Right lung (tissue), 5 donors: Measurements from ENCODE around the gene MRPL52. TPM values are rescaled to one million over a fixed set of nuclear protein-coding genes. Genes with fewer than 3 reads are reported as not detected.

Source experiments
- DNase-seq, 2 donors: peaks; one replicate each; pipeline ENCODE4 v3.0.0-alpha.2; 2013
- polyA plus RNA-seq, 5 donors: library from polyadenylated mRNA; unstranded; fragments of 120-200 nt; gene quantifications; one replicate each; pipeline versions ENCODE4 v1.2.1 to v1.2.3, GENCODE V29; 2013; ENCODE audit warnings: inconsistent platforms in 1 of 5, low replicate concordance in 1 of 5; ENCODE audit not compliant: insufficient read length in 5 of 5, insufficient read depth in 1 of 5

MRPL52 gene
- polyA plus RNA-seq, 5 donors = 66.9 to 98.7 (median 69.6) TPM

GRCh38 chr14:22875748-22876319 lies 46.1 kb downstream of the MRPL52 start:
- DNase-seq = no peak

GRCh38 chr14:22877000-22877501 lies 47.4 kb downstream of the MRPL52 start:
- no peak for DNase-seq

- DNase-seq = no peak
Observed at GRCh38 chr14:22878271-22879246, 48.9 kb downstream of the MRPL52 start.

- DNase-seq = no peak
Observed at GRCh38 chr14:22882064-22882463, 52.4 kb downstream of the MRPL52 start.

- no peak for DNase-seq
Observed at GRCh38 chr14:22882529-22883172, 53.0 kb downstream of the MRPL52 start.

- no peak for DNase-seq
Observed at GRCh38 chr14:22883173-22883976, 53.7 kb downstream of the MRPL52 start, which contains the start of gene REM2. Gene REM2 (plus strand): TSS chr14:22883222. CDS start chr14:22883288, 66 bp downstream.

GRCh38 chr14:22884076-22884737 lies 54.5 kb downstream of the MRPL52 start:
- DNase-seq = no peak

Other genes starting within 250 kb of the MRPL52 start
- gene DAD1, start 240.7 kb upstream of the MRPL52 start, polyA plus RNA-seq = 100 to 1,000 TPM; 194 to 240 (median 203) TPM
- 10 to 100 TPM; 33.1 to 46.7 (median 37.9) TPM for gene ABHD4, start 231.6 kb upstream of the MRPL52 start, polyA plus RNA-seq
- gene OR6J1, start 185.5 kb upstream of the MRPL52 start, polyA plus RNA-seq = under 1 TPM; 0.18 to 0.39 (median 0.30) TPM
- gene OXA1L, start 63.2 kb upstream of the MRPL52 start, polyA plus RNA-seq = 100 to 1,000 TPM; 142 to 161 (median 150) TPM
- gene SLC7A7, start 14.5 kb upstream of the MRPL52 start, polyA plus RNA-seq = 10 to 100 TPM in 1 of 5 donors, 1 to 10 TPM in 4; 8.8 to 11.2 (median 9.5) TPM
- gene MMP14, start 6.7 kb downstream of the MRPL52 start, polyA plus RNA-seq = 100 to 1,000 TPM; 165 to 216 (median 186) TPM
- 10 to 100 TPM; 43.1 to 64.5 (median 51.0) TPM for gene LRP10, start 41.9 kb downstream of the MRPL52 start, polyA plus RNA-seq
- under 1 TPM; 0.58 to 0.99 (median 0.81) TPM for gene REM2, start 53.3 kb downstream of the MRPL52 start, polyA plus RNA-seq
- 100 to 1,000 TPM in 4 of 5 donors, 10 to 100 TPM in 1; 95.6 to 128 (median 105) TPM for gene RBM23, start 89.3 kb downstream of the MRPL52 start, polyA plus RNA-seq
- gene PRMT5, start 99.5 kb downstream of the MRPL52 start, polyA plus RNA-seq = 100 to 1,000 TPM; 115 to 129 (median 123) TPM
- 10 to 100 TPM; 50.8 to 86.9 (median 80.5) TPM for gene HAUS4, start 127.2 kb downstream of the MRPL52 start, polyA plus RNA-seq
- 10 to 100 TPM; 31.3 to 50.3 (median 40.6) TPM for gene AJUBA, start 152.7 kb downstream of the MRPL52 start, polyA plus RNA-seq
- 10 to 100 TPM; 20.6 to 23.2 (median 21.5) TPM for gene C14orf93, start 180.3 kb downstream of the MRPL52 start, polyA plus RNA-seq
- 100 to 1,000 TPM; 155 to 205 (median 174) TPM for gene PSMB5, start 205.0 kb downstream of the MRPL52 start, polyA plus RNA-seq
- not detected for gene PSMB11, start 212.3 kb downstream of the MRPL52 start, polyA plus RNA-seq
- gene CDH24, start 227.6 kb downstream of the MRPL52 start, polyA plus RNA-seq = 10 to 100 TPM in 4 of 5 donors, 1 to 10 TPM in 1; 9.7 to 13.7 (median 12.2) TPM